H9 (cell line): ENCODE measurements around the gene BEST1. TPM values are rescaled to one million over a fixed set of nuclear protein-coding genes. Genes with fewer than 3 reads are reported as not detected.
A peak's percentile ranks its signal among the peaks of the same experiment; 100 is the strongest.

Source experiments
- DNase-seq: peaks from one replicate; pipeline ENCODE4 v3.0.0-alpha.2; 2017
- H2AFZ ChIP-seq: one replicate; pipeline ENCODE4 v1.6.1; 2013; ENCODE audit warnings: mild to moderate bottlenecking, low read length, control low read depth, moderate library complexity
- H2AK5ac ChIP-seq: 2 replicates; pipeline ENCODE4 v1.6.1; 2013; ENCODE audit warnings: low read length, control low read depth, mixed read lengths; ENCODE audit not compliant: insufficient read length
- H2BK120ac ChIP-seq: one replicate; pipeline ENCODE4 v1.6.1; 2013; ENCODE audit warnings: low read depth, mild to moderate bottlenecking, low read length, control low read depth, inconsistent platforms; ENCODE audit not compliant: poor library complexity, severe bottlenecking
- H2BK12ac ChIP-seq: 2 replicates; pipeline ENCODE4 v1.6.1; 2013; ENCODE audit warnings: low read length, control low read depth, mixed read lengths, low read depth; ENCODE audit not compliant: insufficient read length
- H2BK15ac ChIP-seq: 2 replicates; pipeline ENCODE4 v1.6.1; 2013; ENCODE audit warnings: low read depth, low read length, control low read depth
- H2BK20ac ChIP-seq: one replicate; pipeline ENCODE4 v1.6.1; 2013; ENCODE audit warnings: low read depth, mild to moderate bottlenecking, low read length, control low read depth, inconsistent platforms; ENCODE audit not compliant: poor library complexity, severe bottlenecking
- H2BK5ac ChIP-seq: 2 replicates; pipeline ENCODE4 v1.6.1; 2013; ENCODE audit warnings: low read length, control low read depth, mixed read lengths; ENCODE audit not compliant: insufficient read length
- H3K14ac ChIP-seq: 2 replicates; pipeline ENCODE4 v1.6.1; 2013; ENCODE audit warnings: low read length, control low read depth; ENCODE audit not compliant: insufficient read depth
- H3K18ac ChIP-seq: 2 replicates; pipeline ENCODE4 v1.6.1; 2013; ENCODE audit warnings: low read depth, mild to moderate bottlenecking, mixed read lengths, low read length, control low read depth; ENCODE audit not compliant: insufficient read length
- H3K23ac ChIP-seq: 2 replicates; pipeline ENCODE4 v1.6.1; 2013; ENCODE audit warnings: low read length, control low read depth, mixed read lengths, low read depth; ENCODE audit not compliant: insufficient read length
- H3K23me2 ChIP-seq: 2 replicates; pipeline ENCODE4 v1.6.1; 2013; ENCODE audit warnings: low read depth, mild to moderate bottlenecking, mixed read lengths, low read length, control low read depth; ENCODE audit not compliant: insufficient read length, poor library complexity, severe bottlenecking
- H3K27ac ChIP-seq: 2 replicates; pipeline ENCODE4 v1.5.1; 2013; ENCODE audit warnings: low read length, control low read depth, mixed read lengths, low read depth; ENCODE audit not compliant: insufficient read length
- H3K27me3 ChIP-seq: 2 replicates; pipeline ENCODE4 v1.6.1; 2013; ENCODE audit warnings: low read length, control low read depth, inconsistent platforms; ENCODE audit not compliant: insufficient read depth
- H3K4ac ChIP-seq: 2 replicates; pipeline ENCODE4 v1.6.1; 2013; ENCODE audit warnings: low read depth, mild to moderate bottlenecking, control low read depth, inconsistent platforms, low read length, moderate library complexity
- H3K4me1 ChIP-seq: 2 replicates; pipeline ENCODE4 v1.6.1; 2013; ENCODE audit warnings: low read length, control low read depth, inconsistent platforms; ENCODE audit not compliant: insufficient read depth
- H3K4me2 ChIP-seq: 2 replicates; pipeline ENCODE4 v1.6.1; 2013; ENCODE audit warnings: low read length, control low read depth, mixed read lengths; ENCODE audit not compliant: insufficient read length, insufficient read depth
- H3K56ac ChIP-seq: 2 replicates; pipeline ENCODE4 v1.6.1; 2013; ENCODE audit warnings: low read depth, mild to moderate bottlenecking, mixed read lengths, low read length, control low read depth; ENCODE audit not compliant: insufficient read length
- H3K79me1 ChIP-seq: 2 replicates; pipeline ENCODE4 v1.6.1; 2013; ENCODE audit warnings: low read depth, mild to moderate bottlenecking, moderate library complexity, low read length, control low read depth, inconsistent platforms; ENCODE audit not compliant: insufficient read depth, poor library complexity, severe bottlenecking
- H3K79me2 ChIP-seq: 2 replicates; pipeline ENCODE4 v1.6.1; 2013; ENCODE audit warnings: low read length, control low read depth, inconsistent platforms; ENCODE audit not compliant: insufficient read depth
- H3K9ac ChIP-seq: 2 replicates; pipeline ENCODE4 v1.6.1; 2013; ENCODE audit warnings: low read length, control low read depth, mixed read lengths; ENCODE audit not compliant: insufficient read length; ENCODE audit errors: extremely low read depth
- H3K9me3 ChIP-seq: one replicate; pipeline ENCODE4 v1.6.1; 2013; ENCODE audit warnings: low read depth, low read length, inconsistent platforms; ENCODE audit not compliant: control insufficient read depth
- H3T11ph ChIP-seq: one replicate; pipeline ENCODE4 v1.6.1; 2013; ENCODE audit warnings: mild to moderate bottlenecking, low read length, control low read depth, inconsistent platforms
- H4K20me1 ChIP-seq: one replicate; pipeline ENCODE4 v1.6.1; 2013; ENCODE audit not compliant: control insufficient read depth, insufficient read length, insufficient read depth
- H4K5ac ChIP-seq: 2 replicates; pipeline ENCODE4 v1.6.1; 2013; ENCODE audit warnings: low read depth, mild to moderate bottlenecking, mixed read lengths, low read length, control low read depth; ENCODE audit not compliant: insufficient read length
- H4K8ac ChIP-seq: replicated peaks from 2 replicates; pipeline ENCODE4 v1.6.1; 2013; ENCODE audit warnings: low read length, control low read depth, mixed read lengths, low read depth; ENCODE audit not compliant: insufficient read length
- H4K91ac ChIP-seq: 2 replicates; pipeline ENCODE4 v1.6.1; 2013; ENCODE audit warnings: low read depth, mild to moderate bottlenecking, moderate library complexity, mixed read lengths, low read length, control low read depth; ENCODE audit not compliant: insufficient read length
- H3K27ac Mint-ChIP-seq, 3 experiments: 2 replicates in 2 of 3; 3 replicates in 1 of 3; pipeline ENCODE4 v1.8.0; 2020 to 2021; ENCODE audit warnings: mixed read lengths in 3 of 3, mild to moderate bottlenecking in 1 of 3, moderate library complexity in 1 of 3
- H3K27me3 Mint-ChIP-seq: 2 replicates; pipeline ENCODE4 v1.8.0; 2021; ENCODE audit warnings: low read depth, mild to moderate bottlenecking, moderate library complexity, mixed read lengths
- H3K36me3 Mint-ChIP-seq, 3 experiments: 2 replicates in 2 of 3; 3 replicates in 1 of 3; pipeline ENCODE4 v1.8.0; 2020 to 2021; ENCODE audit warnings: low read depth in 3 of 3, mixed read lengths in 3 of 3; ENCODE audit not compliant: insufficient read depth in 1 of 3
- H3K4me1 Mint-ChIP-seq, 2 experiments: 2 replicates each; pipeline ENCODE4 v1.8.0; 2020; ENCODE audit warnings: mixed read lengths in 2 of 2
- H3K4me3 Mint-ChIP-seq, 2 experiments: 2 replicates in 1 of 2; 3 replicates in 1 of 2; pipeline ENCODE4 v1.8.0; 2020 to 2021; ENCODE audit warnings: mild to moderate bottlenecking in 2 of 2, mixed read lengths in 2 of 2, moderate library complexity in 1 of 2
- H3K9me3 Mint-ChIP-seq, 2 experiments: 2 replicates in 1 of 2; 3 replicates in 1 of 2; pipeline ENCODE4 v1.8.0; 2020; ENCODE audit warnings: mild to moderate bottlenecking in 2 of 2, mixed read lengths in 2 of 2, moderate library complexity in 1 of 2
- WGBS: extraction: QIAGEN DNeasy Blood & Tissue Kit; methylation state at CpG from one replicate; pipeline ENCODE4 v1.1.7; 2013; ENCODE audit warnings: missing lambda C conversion rate, low lambda C conversion rate, mixed read lengths; ENCODE audit not compliant: insufficient read length; ENCODE audit errors: extremely low coverage; 5-methylcytosine and 5-hydroxymethylcytosine counted together
- total RNA-seq: library from RNA; stranded (reverse); gene quantifications from 2 replicates; pipeline ENCODE4 v1.2.1, GENCODE V29; 2021
- TF ChIP-seq, protein P1 (sequence below): fragments of 200-600 bp; sonication (generic); conservative IDR thresholded peaks from 3 replicates; pipeline ENCODE4 v1.8.0; 2021; ENCODE audit warnings: antibody characterized with exemption, mild to moderate bottlenecking

The BEST1 gene
- total RNA-seq, 1 experiment from 2014 or later, result 0.24 TPM

DNA sequence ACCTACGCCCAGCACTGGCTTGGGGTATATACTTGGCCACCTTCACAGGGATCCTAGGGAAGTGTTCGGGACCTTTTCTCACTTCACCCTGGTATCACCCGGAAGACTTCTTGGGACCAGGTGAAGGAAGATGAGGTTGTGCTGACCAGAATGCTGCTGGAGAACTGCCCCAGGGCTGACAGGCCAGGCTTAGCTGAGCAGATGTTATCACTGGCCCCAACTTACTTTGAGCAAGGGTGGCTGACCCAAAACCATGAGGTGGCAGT lies 12.8 kb downstream of the BEST1 start:
- Mint-ChIP-seq H3K9me3 (no peaks in the 10 kb centered on the region; a peak in 1 of 5 replicates), H3K27ac (peak overlapping the region in 1 of 3 experiments; percentile 19; a peak in 2 of 7 replicates), H3K36me3 (peaks cover 29 to 43% (median 34%) of the 10 kb centered on the region in 3 experiments), H3K27me3 (no peaks in the 10 kb centered on the region; the same call in 1 of the 2 replicates), H3K4me1 (peaks cover 8 to 9% of the 10 kb centered on the region in 2 experiments), H3K4me3 (no peak overlapping the region)
- no peak overlapping the region for H2BK120ac ChIP-seq
- H3K23ac ChIP-seq, result no peak overlapping the region
- H3T11ph ChIP-seq, result no peak overlapping the region
- H3K23me2 ChIP-seq, result peaks cover 10% of the 10 kb centered on the region
- no peak overlapping the region for H3K4ac ChIP-seq
- no peak overlapping the region for H4K5ac ChIP-seq
- H2AK5ac ChIP-seq, result no peak overlapping the region
- WGBS, result no CpG with 5 or more reads among the region's 3 CpGs
- no peak overlapping the region for H3K27ac ChIP-seq
- no peak for DNase-seq
- no peak overlapping the region for H3K18ac ChIP-seq
- H4K20me1 ChIP-seq, result no peaks in the 10 kb centered on the region
- no peak overlapping the region for H2BK15ac ChIP-seq
- TF ChIP-seq, protein P1, sequence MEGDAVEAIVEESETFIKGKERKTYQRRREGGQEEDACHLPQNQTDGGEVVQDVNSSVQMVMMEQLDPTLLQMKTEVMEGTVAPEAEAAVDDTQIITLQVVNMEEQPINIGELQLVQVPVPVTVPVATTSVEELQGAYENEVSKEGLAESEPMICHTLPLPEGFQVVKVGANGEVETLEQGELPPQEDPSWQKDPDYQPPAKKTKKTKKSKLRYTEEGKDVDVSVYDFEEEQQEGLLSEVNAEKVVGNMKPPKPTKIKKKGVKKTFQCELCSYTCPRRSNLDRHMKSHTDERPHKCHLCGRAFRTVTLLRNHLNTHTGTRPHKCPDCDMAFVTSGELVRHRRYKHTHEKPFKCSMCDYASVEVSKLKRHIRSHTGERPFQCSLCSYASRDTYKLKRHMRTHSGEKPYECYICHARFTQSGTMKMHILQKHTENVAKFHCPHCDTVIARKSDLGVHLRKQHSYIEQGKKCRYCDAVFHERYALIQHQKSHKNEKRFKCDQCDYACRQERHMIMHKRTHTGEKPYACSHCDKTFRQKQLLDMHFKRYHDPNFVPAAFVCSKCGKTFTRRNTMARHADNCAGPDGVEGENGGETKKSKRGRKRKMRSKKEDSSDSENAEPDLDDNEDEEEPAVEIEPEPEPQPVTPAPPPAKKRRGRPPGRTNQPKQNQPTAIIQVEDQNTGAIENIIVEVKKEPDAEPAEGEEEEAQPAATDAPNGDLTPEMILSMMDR, result no peak
- no peak overlapping the region for H3K4me2 ChIP-seq
- no peak overlapping the region for H2AFZ ChIP-seq
- H3K56ac ChIP-seq, result no peak overlapping the region
- H2BK12ac ChIP-seq, result no peak overlapping the region
- no peak overlapping the region for H4K8ac ChIP-seq
- no peak overlapping the region for H2BK5ac ChIP-seq
- no peak overlapping the region for H2BK20ac ChIP-seq
- H3K4me1 ChIP-seq, result no peaks in the 10 kb centered on the region
- no peaks in the 10 kb centered on the region for H3K9me3 ChIP-seq
- H3K79me2 ChIP-seq, result peaks cover 14% of the 10 kb centered on the region
- H4K91ac ChIP-seq, result no peak overlapping the region
- H3K9ac ChIP-seq, result no peak overlapping the region
- H3K79me1 ChIP-seq, result peaks cover 4% of the 10 kb centered on the region
- H3K14ac ChIP-seq, result no peak overlapping the region
- H3K27me3 ChIP-seq, result no peaks in the 10 kb centered on the region
